Upper lobe of left lung (tissue), 4 donors: ENCODE measurements around the gene ATP11C.

Source experiments
- EP300 ChIP-seq, 4 donors: sonication (generic); formaldehyde crosslinking; IDR thresholded peaks; one replicate each; pipeline ENCODE4 v1.5.1; 2017; ENCODE audit warnings: antibody characterized with exemption in 4 of 4, control low read depth in 2 of 4
- TF ChIP-seq, protein P1 (sequence below), 6 experiments: fragments of 450-650 bp in 4 of 6; fragments of 200-600 bp in 2 of 6; sonication (generic) in 2 of 6; IDR thresholded peaks; one replicate each; pipeline ENCODE4 v1.5.1; 2016 to 2019; ENCODE audit warnings: antibody characterized with exemption in 6 of 6

DNA sequence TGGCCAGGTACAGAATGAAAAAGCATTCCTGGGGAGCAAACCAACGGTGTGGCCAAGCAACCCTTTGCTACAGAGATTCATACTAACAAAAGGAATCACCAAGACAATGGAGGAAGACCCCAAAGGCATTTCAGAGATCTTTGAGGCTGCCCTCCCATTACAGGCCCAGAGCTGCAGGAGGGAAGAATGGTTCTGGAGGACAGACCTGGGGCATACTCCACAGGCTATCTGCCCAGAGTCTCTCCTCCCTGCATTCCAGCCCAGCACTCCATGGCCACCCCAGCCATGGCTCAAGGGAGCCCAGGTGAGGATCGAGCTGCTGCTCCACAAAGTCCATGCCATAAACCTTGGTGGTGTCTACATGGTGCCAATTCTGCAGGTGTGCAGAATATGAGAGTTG, 81.9 kb downstream of the ATP11C start:
- TF ChIP-seq, protein P1, sequence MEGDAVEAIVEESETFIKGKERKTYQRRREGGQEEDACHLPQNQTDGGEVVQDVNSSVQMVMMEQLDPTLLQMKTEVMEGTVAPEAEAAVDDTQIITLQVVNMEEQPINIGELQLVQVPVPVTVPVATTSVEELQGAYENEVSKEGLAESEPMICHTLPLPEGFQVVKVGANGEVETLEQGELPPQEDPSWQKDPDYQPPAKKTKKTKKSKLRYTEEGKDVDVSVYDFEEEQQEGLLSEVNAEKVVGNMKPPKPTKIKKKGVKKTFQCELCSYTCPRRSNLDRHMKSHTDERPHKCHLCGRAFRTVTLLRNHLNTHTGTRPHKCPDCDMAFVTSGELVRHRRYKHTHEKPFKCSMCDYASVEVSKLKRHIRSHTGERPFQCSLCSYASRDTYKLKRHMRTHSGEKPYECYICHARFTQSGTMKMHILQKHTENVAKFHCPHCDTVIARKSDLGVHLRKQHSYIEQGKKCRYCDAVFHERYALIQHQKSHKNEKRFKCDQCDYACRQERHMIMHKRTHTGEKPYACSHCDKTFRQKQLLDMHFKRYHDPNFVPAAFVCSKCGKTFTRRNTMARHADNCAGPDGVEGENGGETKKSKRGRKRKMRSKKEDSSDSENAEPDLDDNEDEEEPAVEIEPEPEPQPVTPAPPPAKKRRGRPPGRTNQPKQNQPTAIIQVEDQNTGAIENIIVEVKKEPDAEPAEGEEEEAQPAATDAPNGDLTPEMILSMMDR (IDR thresholded peaks at IDR 0.05), result no peak
- TF ChIP-seq EP300 (IDR thresholded peaks at IDR 0.05), result no peak
